Activated T-helper 1 cell treated with anti-CD3 and anti-CD28 coated beads, Interleukin-12 subunit alpha, Interleukin-12 subunit beta, Interleukin-2, Interleukin-4 antibody, amounts not matched to agents 30 ng/mL and 10 ng/mL and 1 ng/mL, durations not matched to agents 14 hours and 24 hours and 36 hours (primary cell): ENCODE data around the gene RMND1. TPM values are rescaled to one million over a fixed set of nuclear protein-coding genes. Genes with fewer than 3 reads are reported as not detected.
A peak's percentile ranks its signal among the peaks of the same experiment; 100 is the strongest.
"Not testable (repeated sequence)": the region's sequence is repeated elsewhere in the genome, so short reads cannot be mapped to it uniquely, and the experiment has no call there.

Source experiments
- DNase-seq: peaks from one replicate; pipeline ENCODE4 v3.0.0; 2021; ENCODE audit warnings: low spot score
- H3K27ac Mint-ChIP-seq: one replicate; pipeline ENCODE4 v1.8.0; 2021; ENCODE audit warnings: mild to moderate bottlenecking, mixed read lengths
- H3K27me3 Mint-ChIP-seq: one replicate; pipeline ENCODE4 v1.8.0; 2022; ENCODE audit warnings: mild to moderate bottlenecking, moderate library complexity, mixed read lengths; ENCODE audit not compliant: insufficient read depth
- H3K36me3 Mint-ChIP-seq: one replicate; pipeline ENCODE4 v1.8.0; 2021; ENCODE audit warnings: low read depth, mixed read lengths
- H3K4me1 Mint-ChIP-seq: one replicate; pipeline ENCODE4 v1.8.0; 2021; ENCODE audit warnings: low read depth, mixed read lengths
- H3K4me3 Mint-ChIP-seq: one replicate; pipeline ENCODE4 v1.8.0; 2021; ENCODE audit warnings: mild to moderate bottlenecking, moderate library complexity, mixed read lengths
- H3K9me3 Mint-ChIP-seq: one replicate; pipeline ENCODE4 v1.8.0; 2021; ENCODE audit warnings: mixed read lengths
- intact Hi-C: fragments of 100-400 bp; cut with micrococcal nuclease; formaldehyde crosslinking; loops from one replicate; pipeline ENCODE4 v1.15.1; 2024
- total RNA-seq: library from RNA; stranded (reverse); gene quantifications from 2 replicates; pipeline ENCODE4 v1.2.3, GENCODE V29; 2022

RMND1 gene
- total RNA-seq, 1 donor from 2014 or later: 20.5 TPM

DNA sequence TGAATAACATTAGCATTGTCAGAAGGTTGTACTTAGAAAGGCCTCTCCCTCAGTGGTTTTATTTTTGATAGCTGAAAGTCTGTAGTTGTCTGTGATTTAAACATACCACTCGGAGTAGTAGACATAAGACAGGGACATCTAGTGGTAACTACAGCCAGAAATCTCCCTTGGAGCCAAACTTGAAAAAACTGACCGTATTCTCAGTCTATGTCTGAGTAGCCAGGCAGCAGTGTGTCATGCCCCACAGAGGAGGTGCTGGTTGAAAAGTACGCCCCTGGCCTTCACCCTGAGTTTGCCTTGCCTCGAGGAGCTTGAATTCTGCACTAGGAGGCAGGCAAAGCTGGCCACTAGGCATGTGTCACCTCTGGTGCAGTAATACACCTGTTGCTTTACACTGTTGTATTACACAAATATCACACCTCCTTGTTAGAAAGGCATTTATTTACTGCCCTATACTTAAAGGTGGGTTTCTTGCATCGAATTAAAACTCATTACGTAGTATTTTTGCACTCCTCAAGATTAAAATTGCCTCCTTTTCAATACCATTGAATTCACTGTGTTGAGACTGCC is 81.3 kb downstream of the RMND1 start:
- no peaks in the 10 kb centered on the region for H3K9me3 Mint-ChIP-seq
- peak overlapping the region; percentile 90 for H3K27ac Mint-ChIP-seq
- DNase-seq: no peak
- H3K4me3 Mint-ChIP-seq: no peak overlapping the region
- H3K36me3 Mint-ChIP-seq: peaks cover 39% of the 10 kb centered on the region
- H3K4me1 Mint-ChIP-seq: peaks cover 49% of the 10 kb centered on the region
- intact Hi-C loops: no loop called here
- no peaks in the 10 kb centered on the region for H3K27me3 Mint-ChIP-seq

DNA sequence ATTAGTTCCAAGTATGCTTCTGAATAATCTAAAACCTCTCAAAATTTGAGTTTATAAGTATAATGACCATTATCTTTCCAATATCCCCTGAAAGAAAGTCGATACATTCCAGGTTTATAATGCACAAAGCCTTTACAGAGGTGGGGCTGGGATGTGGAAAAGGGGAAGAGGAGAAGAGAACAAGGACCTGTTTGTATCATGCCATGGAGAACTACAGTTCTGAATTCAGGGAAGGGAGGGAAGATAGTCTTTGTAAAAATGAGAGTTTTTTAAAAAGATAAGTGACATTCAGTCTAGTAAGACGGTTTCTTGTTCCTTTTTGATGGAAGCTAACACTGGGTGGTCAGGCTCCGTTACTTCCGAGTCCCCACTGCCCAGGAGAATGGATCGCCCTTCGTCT is 86.7 kb downstream of the RMND1 start:
- Mint-ChIP-seq H3K27me3 (no peaks in the 10 kb centered on the region), H3K36me3 (peaks cover 37% of the 10 kb centered on the region), H3K4me3 (no peak overlapping the region), H3K9me3 (no peaks in the 10 kb centered on the region), H3K27ac (peak overlapping the region; percentile 34), H3K4me1 (no peaks in the 10 kb centered on the region)
- intact Hi-C loops: no loop called here
- DNase-seq: no peak

DNA sequence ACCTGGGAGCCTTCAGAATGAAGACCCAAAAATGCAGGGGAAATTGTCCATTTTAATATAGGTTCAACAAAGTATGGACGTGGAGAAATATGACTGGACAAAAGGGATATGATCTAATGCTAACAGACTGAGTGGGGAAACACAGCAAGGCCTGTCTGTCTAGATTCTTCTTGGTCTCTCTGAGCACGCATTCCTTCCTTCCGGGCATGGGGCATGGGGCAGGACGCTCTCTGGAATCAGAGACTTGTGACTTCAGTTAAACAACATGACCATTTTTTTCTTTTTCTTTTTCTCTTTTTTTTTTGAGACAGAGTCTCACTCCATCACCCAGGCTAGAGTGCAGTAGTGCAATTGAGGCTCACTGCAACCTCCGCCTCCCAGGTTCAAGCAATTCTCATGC is 92.4 kb downstream of the RMND1 start:
- intact Hi-C loops: no loop called here
- Mint-ChIP-seq H3K27ac (no peak overlapping the region), H3K36me3 (peaks cover 25% of the 10 kb centered on the region), H3K9me3 (no peaks in the 10 kb centered on the region), H3K4me3 (no peak overlapping the region), H3K4me1 (peaks cover 9% of the 10 kb centered on the region), H3K27me3 (no peaks in the 10 kb centered on the region)
- no peak for DNase-seq

DNA sequence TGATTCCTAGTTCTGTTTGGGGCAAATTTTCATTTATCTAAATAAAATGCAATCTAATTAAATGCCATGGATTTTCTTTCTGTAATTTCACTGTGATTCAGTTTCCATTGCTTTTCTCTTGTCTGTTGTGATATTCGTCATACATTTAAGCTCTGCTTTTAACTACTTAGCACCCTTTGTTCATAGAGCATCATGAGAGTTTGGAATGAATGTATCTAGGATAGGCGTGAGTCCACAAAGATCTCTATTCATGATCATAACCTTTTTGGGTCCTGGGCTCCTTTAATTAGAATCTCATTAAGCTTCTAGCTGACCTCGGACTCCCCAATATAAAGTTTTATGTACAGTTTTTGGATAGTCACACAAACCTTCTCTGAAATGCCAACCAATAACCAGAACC is 93.5 kb downstream of the RMND1 start:
- Mint-ChIP-seq H3K9me3 (no peaks in the 10 kb centered on the region), H3K4me3 (no peak overlapping the region), H3K36me3 (peaks cover 20% of the 10 kb centered on the region), H3K27me3 (no peaks in the 10 kb centered on the region), H3K4me1 (peaks cover 9% of the 10 kb centered on the region), H3K27ac (no peak overlapping the region)
- intact Hi-C loops: no loop called here
- no peak for DNase-seq

DNA sequence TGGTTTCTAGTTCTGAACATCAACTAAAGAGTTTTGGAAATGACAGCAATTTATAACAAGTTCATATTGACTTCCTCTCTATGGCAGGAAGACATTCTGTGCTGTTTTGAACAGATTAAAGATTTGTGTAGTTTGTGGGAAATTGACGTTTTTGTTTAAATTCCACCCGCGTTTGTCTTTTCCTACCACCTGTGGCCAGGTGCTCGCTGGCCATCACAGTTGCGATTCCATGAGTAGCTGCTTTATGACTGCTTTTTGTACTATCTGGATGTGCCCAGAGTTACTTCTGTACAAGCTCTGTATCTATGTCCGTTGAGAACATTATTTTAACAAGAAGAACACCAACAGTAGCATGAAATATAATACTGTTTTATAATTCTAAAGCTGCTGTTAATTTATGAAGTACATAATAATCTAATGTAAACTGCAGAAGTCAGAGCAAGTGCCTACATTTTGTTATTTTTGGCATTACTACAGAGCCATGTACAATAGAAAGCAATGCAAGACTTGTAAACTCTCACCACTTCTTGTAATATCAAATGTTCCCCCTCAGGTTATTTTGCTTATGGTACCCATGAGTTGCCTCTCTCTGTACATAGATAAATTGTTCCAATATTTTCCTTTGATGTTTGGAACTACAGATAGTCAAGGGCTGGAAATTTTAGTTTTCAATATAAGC is 94.0 kb downstream of the RMND1 start:
- Mint-ChIP-seq H3K27me3 (no peaks in the 10 kb centered on the region), H3K4me1 (peaks cover 9% of the 10 kb centered on the region), H3K27ac (no peak overlapping the region), H3K4me3 (no peak overlapping the region), H3K36me3 (peaks cover 18% of the 10 kb centered on the region), H3K9me3 (no peaks in the 10 kb centered on the region)
- no peak for DNase-seq
- intact Hi-C loops: no loop called here

DNA sequence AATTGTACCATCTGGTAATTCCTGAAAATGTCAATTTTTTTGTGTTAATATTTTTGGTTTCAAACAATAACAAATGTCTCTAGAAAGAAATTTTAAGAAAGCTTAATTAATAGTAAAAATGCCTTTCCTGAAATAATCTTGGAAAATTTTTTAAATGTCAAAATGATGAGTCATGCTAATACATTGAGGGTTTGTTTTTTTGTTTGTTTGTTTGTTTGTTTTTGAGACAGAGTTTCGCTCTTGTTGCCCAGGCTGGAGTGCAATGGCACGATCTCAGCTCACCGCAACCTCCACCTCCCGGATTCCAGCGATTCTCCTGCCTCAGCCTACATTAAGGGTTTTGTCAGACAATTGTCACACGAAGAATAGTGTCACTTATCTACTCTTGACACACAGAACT is 94.9 kb downstream of the RMND1 start:
- H3K27me3 Mint-ChIP-seq, intact Hi-C loops, H3K4me1 Mint-ChIP-seq, DNase-seq, H3K27ac Mint-ChIP-seq, H3K4me3 Mint-ChIP-seq, H3K9me3 Mint-ChIP-seq: not testable (repeated sequence)
- peaks cover 15% of the 10 kb centered on the region for H3K36me3 Mint-ChIP-seq

Other genes with a start within 250 kb of the RMND1 start
- 0.47 and 0.78 TPM in 2 replicates for gene AKAP12, start 212.2 kb downstream of the RMND1 start, total RNA-seq
- gene ZBTB2, start 60.6 kb downstream of the RMND1 start, total RNA-seq: 24.0 and 24.3 TPM in 2 replicates
- 0.15 TPM in 1 of 2 replicates, not detected in the other for gene CCDC170, start 41.9 kb upstream of the RMND1 start, total RNA-seq